OCI-LY7 (cell line): ENCODE results near the gene TECRL. TPM values are rescaled to one million over a fixed set of nuclear protein-coding genes. Genes with fewer than 3 reads are reported as not detected.

Experiments used
- BruUV-seq: library from RNA; stranded (reverse); fragments of 400-500 nt; replicated peaks from 2 replicates; lab custom pipeline; 2021; lab: Mats Ljungman, UMichigan
- CTCF ChIA-PET: fragments of 300-600 bp; sonication (Branson Sonifier 250); formaldehyde crosslinking; loops from one replicate; lab custom pipeline; 2022; ENCODE audit warnings: antibody characterized with exemption; ENCODE audit not compliant: unreplicated experiment; lab: Charles Lee
- POLR2A ChIA-PET: fragments of 300-600 bp; sonication (Branson Sonifier 250); formaldehyde crosslinking; loops from one replicate; lab custom pipeline; 2022; ENCODE audit warnings: antibody characterized with exemption; lab: Charles Lee
- DNase-seq: peaks from one replicate; pipeline ENCODE4 v3.0.0-alpha.2; 2015; ENCODE audit warnings: low spot score
- H2AFZ ChIP-seq: fragments of 200-600 bp; sonication (generic), shearing (Covaris generic); 2 replicates; pipeline ENCODE4 v1.6.1; 2014; ENCODE audit warnings: mild to moderate bottlenecking, antibody characterized with exemption, low read length, moderate library complexity
- H3K27ac ChIP-seq: fragments of 200-600 bp; sonication (generic); 2 replicates; pipeline ENCODE4 v1.5.1; 2014; ENCODE audit warnings: mixed run types, low read depth, mild to moderate bottlenecking, moderate library complexity, low read length, inconsistent platforms; ENCODE audit not compliant: poor library complexity, severe bottlenecking
- H3K36me3 ChIP-seq: fragments of 200-600 bp; sonication (generic); 2 replicates; pipeline ENCODE4 v1.6.1; 2014; ENCODE audit warnings: mild to moderate bottlenecking, antibody characterized with exemption, low read length, moderate library complexity, mixed read lengths; ENCODE audit not compliant: insufficient read depth
- H3K4me1 ChIP-seq: fragments of 200-600 bp; sonication (generic); 2 replicates; pipeline ENCODE4 v1.5.1; 2014; ENCODE audit warnings: mild to moderate bottlenecking, low read length; ENCODE audit not compliant: insufficient read depth, poor library complexity, severe bottlenecking
- H3K4me2 ChIP-seq: fragments of 200-600 bp; sonication (generic); 2 replicates; pipeline ENCODE4 v1.6.1; 2014; ENCODE audit warnings: mild to moderate bottlenecking, low read length
- H3K4me3 ChIP-seq: fragments of 200-600 bp; sonication (generic); 2 replicates; pipeline ENCODE4 v1.5.1; 2014; ENCODE audit warnings: mild to moderate bottlenecking, low read depth, low read length; ENCODE audit not compliant: poor library complexity, severe bottlenecking
- H3K79me2 ChIP-seq: fragments of 200-600 bp; sonication (generic); 2 replicates; pipeline ENCODE4 v1.6.1; 2016; ENCODE audit warnings: low read depth, mild to moderate bottlenecking, low read length, moderate library complexity, mixed read lengths; ENCODE audit not compliant: insufficient read depth
- H3K9me2 ChIP-seq: fragments of 200-600 bp; sonication (generic); 2 replicates; pipeline ENCODE4 v1.6.1; 2016; ENCODE audit warnings: mild to moderate bottlenecking, low read length, mixed read lengths; ENCODE audit not compliant: insufficient read depth
- H3K9me3 ChIP-seq: fragments of 200-600 bp; sonication (generic); 2 replicates; pipeline ENCODE4 v1.6.1; 2014; ENCODE audit warnings: mild to moderate bottlenecking, mixed run types, low read length, mixed read lengths
- H4K20me1 ChIP-seq: fragments of 200-600 bp; sonication (generic); 2 replicates; pipeline ENCODE4 v1.6.1; 2014; ENCODE audit warnings: mild to moderate bottlenecking, antibody characterized with exemption, low read length, moderate library complexity, mixed read lengths; ENCODE audit not compliant: insufficient read depth
- CTCF ChIP-seq: fragments of 200-600 bp; sonication (generic); conservative IDR thresholded peaks from 2 replicates; pipeline ENCODE4 v1.5.1; 2014; ENCODE audit warnings: mild to moderate bottlenecking, antibody characterized with exemption, low read length, moderate library complexity, mixed read lengths
- EZH2phosphoT487 ChIP-seq: fragments of 200-600 bp; sonication (generic); IDR thresholded peaks from 2 replicates; pipeline ENCODE4 v1.6.1; 2018; ENCODE audit warnings: low read depth, borderline replicate concordance, mild to moderate bottlenecking, mixed run types, antibody characterized with exemption, low read length, moderate library complexity, mixed read lengths
- intact Hi-C: fragments of 100-400 bp; cut with micrococcal nuclease; formaldehyde crosslinking; loops from one replicate; pipeline ENCODE4 v1.10.0; 2022; ENCODE audit not compliant: unreplicated experiment
- total RNA-seq, 2 experiments: library from RNA; depleted of rRNA in 1 of 2; stranded (reverse); fragments of >200 nt in 1 of 2; shearing (Covaris generic) in 1 of 2; gene quantifications; 2 replicates each; pipeline ENCODE4 v1.2.3, GENCODE V29; 2014 to 2022

The TECRL gene
- total RNA-seq, 2 experiments from 2014 or later = not detected

GRCh38 chr4:64359489-64359888 is 49.8 kb downstream of the TECRL start:
- no peak for DNase-seq
- Histone ChIP-seq H3K27ac (no peak overlapping the region), H3K4me1 (no peaks in the 10 kb centered on the region), H3K36me3 (no peaks in the 10 kb centered on the region), H3K4me2 (no peak overlapping the region), H3K9me2 (no peaks in the 10 kb centered on the region), H4K20me1 (no peaks in the 10 kb centered on the region), H3K4me3 (no peak overlapping the region), H2AFZ (no peak overlapping the region), H3K9me3 (no peaks in the 10 kb centered on the region), H3K79me2 (no peaks in the 10 kb centered on the region)
- ChIA-PET CTCF (no interaction called here), POLR2A (no interaction called here)
- TF ChIP-seq EZH2phosphoT487 (no peak), CTCF (no peak)
- intact Hi-C loops = no loop called here
- BruUV-seq = no TSS peak

GRCh38 chr4:64353904-64354303 is 55.3 kb downstream of the TECRL start:
- no peaks in the 10 kb centered on the region for H3K9me2 ChIP-seq
- no peak overlapping the region for H2AFZ ChIP-seq
- DNase-seq = no peak
- H3K4me2 ChIP-seq = no peak overlapping the region
- no peaks in the 10 kb centered on the region for H3K36me3 ChIP-seq
- no peak overlapping the region for H3K4me3 ChIP-seq
- BruUV-seq = no TSS peak
- no peaks in the 10 kb centered on the region for H3K4me1 ChIP-seq
- H3K79me2 ChIP-seq = no peaks in the 10 kb centered on the region
- ChIA-PET POLR2A (no interaction called here), CTCF (no interaction called here)
- no peak for TF ChIP-seq CTCF
- TF ChIP-seq EZH2phosphoT487 = no peak
- H3K9me3 ChIP-seq = 0 out of 2 replicates have a peak, but pooled peaks cover 4% of the 10 kb centered on the region
- intact Hi-C loops = no loop called here
- H3K27ac ChIP-seq = no peak overlapping the region
- no peaks in the 10 kb centered on the region for H4K20me1 ChIP-seq

GRCh38 chr4:64341711-64342110 is 67.5 kb downstream of the TECRL start:
- Histone ChIP-seq H3K36me3 (no peaks in the 10 kb centered on the region), H3K79me2 (no peaks in the 10 kb centered on the region), H3K4me2 (no peak overlapping the region), H3K4me1 (no peaks in the 10 kb centered on the region), H3K27ac (no peak overlapping the region), H3K4me3 (no peak overlapping the region), H4K20me1 (no peaks in the 10 kb centered on the region), H3K9me2 (no peaks in the 10 kb centered on the region), H3K9me3 (no peaks in the 10 kb centered on the region), H2AFZ (no peak overlapping the region)
- TF ChIP-seq EZH2phosphoT487 (no peak), CTCF (no peak)
- no TSS peak for BruUV-seq
- intact Hi-C loops = no loop called here
- ChIA-PET POLR2A (no interaction called here), CTCF (no interaction called here)
- no peak for DNase-seq
